ENCODE measurements around the gene TNFRSF4. TPM values are rescaled to one million over a fixed set of nuclear protein-coding genes. Genes with fewer than 3 reads are reported as not detected.

TNFRSF4 gene
- total and polyA plus RNA-seq, 10 of the 15 experiments (the other 5 are each of a cell fraction or from before 2014, with no cell fraction given) = 0.05 to 7.3 (median 2.5) TPM; not detected in 1

GRCh38 chr1:1253314-1253713 is 39.4 kb upstream of the TNFRSF4 start:
- FAIRE-seq (no peak), DNase-seq (ENCODE audit: low read depth, low spot score) (no peak), ATAC-seq (no peak)
- ChIA-PET CTCF (interaction anchor here (4.0 kb wide), 1 partner anchor 131 kb away, joined by 100 read pairs; no protein-coding TSS in a partner anchor), POLR2A (no interaction called here), SMC1A (ENCODE audit: uncharacterized antibody, unreplicated experiment) (no interaction called here), RAD21 (ENCODE audit: unreplicated experiment) (interaction anchor here (4.0 kb wide), 1 partner anchor 133 kb away, joined by 92 read pairs; no protein-coding TSS in a partner anchor)
- Histone ChIP-seq H3K27me3 (replicated peaks in 1 of 2; ENCODE audit: control insufficient read depth in 2 of 2, insufficient read depth in 2 of 2, low read length in 1 of 2) (no peaks in the 10 kb centered on the region), H3K27ac (ENCODE audit: control insufficient read depth, insufficient read depth) (no peak overlapping the region), H3K4me3 (no peak overlapping the region), H3K4me1 (ENCODE audit: control insufficient read depth, insufficient read depth, low read length) (peaks cover 12% of the 10 kb centered on the region), H3K9me3 (replicated peaks; ENCODE audit: control insufficient read depth, insufficient read depth, low read length) (no peaks in the 10 kb centered on the region), H4K20me1 (ENCODE audit: control insufficient read depth, insufficient read depth) (no peaks in the 10 kb centered on the region), H3K36me3 (ENCODE audit: control insufficient read depth in 2 of 2, insufficient read depth in 2 of 2, low read length in 1 of 2) (peaks cover 3 to 9% of the 10 kb centered on the region in 2 experiments; a peak in 3 of 4 replicates), H3K79me2 (ENCODE audit: control insufficient read depth, insufficient read depth, low read length) (no peaks in the 10 kb centered on the region), H3K9ac (ENCODE audit: control insufficient read depth, insufficient read depth, low read length) (no peak overlapping the region), H3K4me2 (ENCODE audit: control insufficient read depth, insufficient read depth) (no peak overlapping the region), H2AFZ (ENCODE audit: control insufficient read depth, low read depth, low read length) (no peak overlapping the region)
- WGBS (ENCODE audit: insufficient coverage, insufficient replicate concordance, low lambda C conversion rate, missing lambda C conversion rate) = 93% methylated on average over 12 of the region's 12 CpGs
- no TSS peak for BruUV-seq (replicated peaks)
- intact Hi-C loops (cut with micrococcal nuclease; ENCODE audit: unreplicated experiment) = no loop called here
- in situ Hi-C loops (cut with MboI) = loop anchor here (5.0 kb wide), 1 partner anchor 136 kb away; the partner anchor contains the start of gene C1orf159
- no peak for TF ChIP-seq USF1 (IDR thresholded peaks at IDR 0.05; ENCODE audit: borderline replicate concordance, extremely low read length, insufficient read depth, low read depth, low read length)
- no peak for TF ChIP-seq IRF4 (IDR thresholded peaks at IDR 0.05; ENCODE audit: low read depth, low read length)

GRCh38 chr1:1250786-1251284 is 36.9 kb upstream of the TNFRSF4 start:
- BruUV-seq (replicated peaks) = no TSS peak
- H3K9me3 ChIP-seq (replicated peaks; ENCODE audit: control insufficient read depth, insufficient read depth, low read length) = no peaks in the 10 kb centered on the region
- intact Hi-C loops (cut with micrococcal nuclease; ENCODE audit: unreplicated experiment) = loop anchor here (1.0 kb wide), 1 partner anchor 129 kb away; no protein-coding TSS in a partner anchor
- DNase-seq (ENCODE audit: low read depth, low spot score) (peak; percentile 53), FAIRE-seq (peak; percentile 85), ATAC-seq (peak; percentile 97)
- peaks cover 1 to 5% of the 10 kb centered on the region in 2 experiments; a peak in 3 of 4 replicates for H3K27me3 ChIP-seq (replicated peaks in 1 of 2; ENCODE audit: control insufficient read depth in 2 of 2, insufficient read depth in 2 of 2, low read length in 1 of 2)
- H3K4me1 ChIP-seq (ENCODE audit: control insufficient read depth, insufficient read depth, low read length) = peaks cover 12% of the 10 kb centered on the region
- ChIA-PET SMC1A (ENCODE audit: uncharacterized antibody, unreplicated experiment) (interaction anchor here (0.7 to 2.8 kb wide), 15 partner anchors 10 to 346 kb away, joined by 3 to 36 read pairs (median 4); no protein-coding TSS in a partner anchor), RAD21 (ENCODE audit: unreplicated experiment) (interaction anchor here (0.7 to 4.0 kb wide), 23 partner anchors 10 to 237 kb away, joined by 3 to 92 read pairs (median 5); partner anchors contain the start of genes C1orf159 and ISG15), POLR2A (interaction anchor here (0.6 to 2.3 kb wide), 18 partner anchors 9 to 238 kb away, joined by 3 to 19 read pairs (median 4); partner anchors contain the start of genes AURKAIP1, ISG15, TNFRSF18 and UBE2J2), CTCF (interaction anchor here (0.7 to 4.0 kb wide), 22 partner anchors 10 to 237 kb away, joined by 3 to 100 read pairs (median 4); partner anchors contain the start of genes B3GALT6, ISG15, SDF4 and UBE2J2)
- no peaks in the 10 kb centered on the region for H3K79me2 ChIP-seq (ENCODE audit: control insufficient read depth, insufficient read depth, low read length)
- peaks cover 0 to 9% of the 10 kb centered on the region in 2 experiments; a peak in 3 of 4 replicates for H3K36me3 ChIP-seq (ENCODE audit: control insufficient read depth in 2 of 2, insufficient read depth in 2 of 2, low read length in 1 of 2)
- in situ Hi-C loops (cut with MboI) = loop anchor here (5.0 kb wide), 1 partner anchor 134 kb away; the partner anchor contains the start of gene C1orf159
- peak overlapping the region; percentile 82 for H3K27ac ChIP-seq (ENCODE audit: control insufficient read depth, insufficient read depth)
- peak overlapping the region; percentile 3 for H3K4me2 ChIP-seq (ENCODE audit: control insufficient read depth, insufficient read depth)
- H2AFZ ChIP-seq (ENCODE audit: control insufficient read depth, low read depth, low read length) = no peak overlapping the region; the same call in 1 of the 2 replicates
- no peak overlapping the region for H3K4me3 ChIP-seq
- 6% methylated on average over 16 of the region's 16 CpGs for WGBS (ENCODE audit: insufficient coverage, insufficient replicate concordance, low lambda C conversion rate, missing lambda C conversion rate)
- H3K9ac ChIP-seq (ENCODE audit: control insufficient read depth, insufficient read depth, low read length) = peak overlapping the region; percentile 57
- H4K20me1 ChIP-seq (ENCODE audit: control insufficient read depth, insufficient read depth) = no peaks in the 10 kb centered on the region
- TF ChIP-seq ZBTB4 (CRISPR knock-in tag; IDR thresholded peaks at IDR 0.05) (no peak), E4F1 (IDR thresholded peaks at IDR 0.05; ENCODE audit: borderline replicate concordance, partially characterized antibody) (no peak), MXI1 (IDR thresholded peaks at IDR 0.05; ENCODE audit: low read depth, low read length) (peak; percentile 89), MAX (IDR thresholded peaks at IDR 0.05; ENCODE audit: low read depth, low read length) (peak; percentile 97), WRNIP1 (IDR thresholded peaks at IDR 0.05; ENCODE audit: borderline replicate concordance, low read depth, low read length) (no peak)
